HG03196 (cell line): ENCODE data around the gene CETN3.

Experiments
- ATAC-seq: cut with Tn5 transposase; IDR thresholded peaks from one replicate; pipeline ENCODE4 v1.9.1; 2021; ENCODE audit not compliant: unreplicated experiment

The CETN3 gene

DNA sequence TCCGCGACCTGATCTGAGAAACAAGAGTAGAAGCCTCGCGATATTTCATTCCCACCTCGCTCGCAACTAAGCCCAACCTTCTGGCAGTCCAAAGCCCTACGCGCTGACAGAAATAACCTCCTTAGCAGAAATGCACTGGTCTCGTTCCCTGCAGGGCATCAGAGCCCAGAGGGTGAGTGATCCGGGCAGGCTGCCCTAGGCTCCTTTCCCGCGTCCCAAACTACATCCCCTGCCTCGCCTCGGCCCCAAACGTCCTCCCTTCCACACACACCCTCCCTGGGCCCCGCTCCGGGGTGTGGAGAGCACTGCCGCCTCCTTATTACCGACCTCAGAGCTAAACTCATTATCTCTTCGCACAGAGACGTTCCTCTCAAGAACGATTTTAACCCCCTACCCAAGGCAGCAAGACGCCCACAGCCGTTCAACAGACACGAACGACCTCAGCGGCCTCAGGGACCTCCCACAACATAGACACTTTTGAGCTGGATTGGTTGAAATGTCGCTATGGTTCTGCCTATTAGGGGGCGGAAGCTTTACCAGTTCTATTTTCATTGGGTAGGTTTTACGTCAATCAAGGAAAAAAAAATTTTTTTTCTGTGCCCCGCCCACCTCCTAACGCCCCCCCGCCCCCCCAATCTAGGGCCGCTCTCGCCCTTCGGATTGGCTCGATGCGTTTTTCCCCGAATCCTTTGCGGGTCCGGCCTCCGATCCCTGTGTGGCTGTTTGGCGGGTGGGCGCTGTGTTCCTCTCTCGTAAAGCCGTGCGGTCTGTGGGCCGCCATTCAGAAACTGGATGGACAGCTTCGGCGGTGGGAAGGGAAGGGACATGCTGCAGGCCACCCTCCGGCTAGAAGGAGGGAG lies at the start of gene CETN3:
Gene CETN3, minus strand, starts transcription at position 439 of the 860 bp plus-strand sequence. Its CDS starts 95 bp downstream, at position 344.
- peak; percentile 96 for ATAC-seq

DNA sequence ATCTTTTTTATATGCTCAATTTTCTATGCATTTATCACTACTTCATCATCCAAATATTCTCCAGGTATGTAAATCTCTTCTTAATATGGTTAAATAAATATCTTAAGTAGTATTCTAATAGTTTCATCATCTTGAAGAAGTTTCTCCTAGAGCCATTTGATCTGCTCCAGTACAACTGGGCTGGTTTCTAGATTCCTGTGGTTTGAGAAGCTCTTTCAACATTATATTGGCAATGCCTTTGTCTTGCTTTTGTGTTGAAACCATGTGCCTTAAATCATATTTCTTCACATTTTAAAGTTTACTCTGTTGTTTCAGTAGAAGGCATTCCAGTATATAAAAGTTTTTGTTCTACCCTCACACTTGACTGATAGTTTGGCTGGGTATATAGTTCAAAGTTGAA lies 37.4 kb upstream of the CETN3 start:
- no peak for ATAC-seq

DNA sequence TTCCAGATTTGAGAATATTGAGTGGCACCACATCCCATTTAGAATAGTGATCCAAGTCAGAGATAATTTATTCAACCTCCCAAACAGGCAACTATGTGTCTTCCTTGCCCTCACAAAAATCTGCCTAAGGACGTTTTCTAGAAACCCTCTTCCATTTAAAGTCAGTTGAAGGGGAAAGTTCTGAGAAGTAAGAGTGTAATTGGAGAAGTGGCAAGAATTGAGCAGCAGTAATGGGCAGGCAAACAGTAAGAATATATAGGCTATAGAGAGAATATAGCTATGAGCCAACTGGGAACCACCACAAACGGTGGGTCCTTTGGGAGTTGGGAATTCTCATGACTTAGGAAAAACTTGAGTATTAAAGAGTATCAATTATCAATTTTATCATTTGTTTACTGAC lies 31.1 kb upstream of the CETN3 start:
- ATAC-seq: no peak

DNA sequence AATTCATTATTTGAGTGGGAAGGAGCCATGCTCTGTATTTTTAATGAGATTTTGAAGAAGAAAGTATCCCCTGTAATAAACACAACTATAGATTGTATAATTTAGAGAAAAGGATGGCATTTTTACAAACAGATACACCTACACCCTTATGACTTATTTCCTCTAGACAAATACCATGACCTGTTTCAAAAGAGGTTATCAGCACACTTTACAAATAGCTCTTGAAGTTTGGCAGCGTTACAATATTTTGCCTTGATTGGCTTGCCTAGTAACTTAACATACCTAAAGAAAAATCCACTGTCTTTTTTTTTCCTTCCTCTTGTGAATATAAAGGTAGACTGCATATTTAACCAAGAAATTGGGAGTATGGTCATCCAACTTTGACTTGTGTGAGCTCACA lies 28.5 kb upstream of the CETN3 start:
- no peak for ATAC-seq

DNA sequence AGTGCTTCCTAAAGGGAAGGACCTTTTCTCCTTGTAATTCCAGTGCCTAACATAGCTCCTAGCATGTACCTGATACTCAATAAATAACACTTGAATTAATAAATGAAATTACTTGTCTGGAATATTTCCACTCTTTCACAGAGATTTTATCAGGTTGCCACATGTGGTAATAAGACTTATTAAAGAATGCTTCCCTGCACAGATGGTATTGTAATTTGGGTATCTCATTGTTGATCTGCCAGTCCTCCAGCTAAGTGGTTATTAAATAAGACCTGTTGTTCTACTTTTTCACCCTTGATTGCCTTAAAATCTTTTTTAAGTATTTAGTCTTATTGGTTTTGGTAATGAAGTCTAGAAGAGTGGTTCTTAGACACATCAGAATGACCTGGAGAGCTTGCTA lies 28.1 kb upstream of the CETN3 start:
- no peak for ATAC-seq

DNA sequence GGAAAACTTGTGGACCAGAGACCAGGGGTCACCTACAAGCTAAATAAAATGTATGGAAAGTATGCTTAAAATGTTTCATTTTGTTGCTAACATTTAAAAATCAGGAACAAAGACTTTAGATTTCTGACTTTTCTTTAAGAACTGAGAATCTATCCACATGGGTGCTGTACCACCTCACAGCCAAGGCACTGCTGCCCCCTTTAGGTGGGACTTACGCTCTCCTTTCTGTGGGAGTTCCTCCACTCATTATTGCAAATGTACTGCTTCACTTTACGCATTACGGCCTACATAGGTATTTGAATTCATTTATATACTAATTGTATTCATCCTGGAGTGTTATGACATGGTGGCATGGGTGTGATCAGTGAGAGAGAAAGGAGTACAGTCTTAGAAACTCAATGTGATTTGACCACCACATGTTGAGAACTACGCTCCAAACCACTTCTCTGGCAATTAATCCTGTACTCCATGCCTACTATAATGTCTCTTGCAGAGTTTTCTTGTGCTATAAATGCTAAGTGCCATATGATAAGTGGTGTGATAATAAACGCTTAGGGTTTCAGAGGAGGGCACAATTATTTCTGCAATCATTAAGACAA lies 24.7 kb upstream of the CETN3 start:
- no peak for ATAC-seq

DNA sequence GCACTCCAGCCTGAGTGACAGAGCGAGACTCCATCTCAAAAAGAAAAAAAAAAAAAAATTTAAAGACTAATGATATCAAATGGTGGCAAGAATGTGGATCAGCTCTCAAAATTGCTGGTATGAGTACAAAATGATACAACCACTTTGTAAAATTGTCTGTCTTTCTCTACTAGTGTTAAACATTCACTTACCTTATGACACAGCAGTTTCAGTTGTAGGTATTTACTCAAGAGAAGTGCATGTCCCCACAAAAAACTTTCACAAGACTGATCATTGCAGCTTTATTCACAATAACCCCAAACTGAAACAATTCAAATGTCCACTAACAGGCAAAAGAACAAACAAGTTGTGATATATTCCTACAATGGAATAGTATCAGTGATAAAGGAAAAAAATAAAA lies 14.7 kb upstream of the CETN3 start:
- peak; percentile 56 for ATAC-seq

DNA sequence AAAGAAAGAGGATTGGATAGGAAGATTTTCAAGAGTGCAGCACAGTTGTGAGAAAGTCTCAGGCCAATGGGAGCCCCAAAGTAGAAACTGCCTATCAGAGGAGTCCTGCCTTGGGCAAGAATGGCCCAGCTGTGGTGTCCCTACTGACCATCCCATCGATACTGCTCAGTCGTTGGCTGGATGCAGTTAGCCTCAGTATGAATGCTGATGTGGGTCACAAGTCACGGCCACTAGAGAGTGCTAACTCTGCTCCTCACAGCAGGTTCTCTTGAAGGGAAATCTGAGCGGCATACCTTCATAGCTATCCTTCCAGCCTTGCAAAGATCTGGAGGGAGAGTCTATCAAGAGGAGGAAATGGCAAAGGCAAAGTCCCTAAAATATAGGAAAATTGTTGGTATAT lies 11.6 kb upstream of the CETN3 start:
- ATAC-seq: no peak

DNA sequence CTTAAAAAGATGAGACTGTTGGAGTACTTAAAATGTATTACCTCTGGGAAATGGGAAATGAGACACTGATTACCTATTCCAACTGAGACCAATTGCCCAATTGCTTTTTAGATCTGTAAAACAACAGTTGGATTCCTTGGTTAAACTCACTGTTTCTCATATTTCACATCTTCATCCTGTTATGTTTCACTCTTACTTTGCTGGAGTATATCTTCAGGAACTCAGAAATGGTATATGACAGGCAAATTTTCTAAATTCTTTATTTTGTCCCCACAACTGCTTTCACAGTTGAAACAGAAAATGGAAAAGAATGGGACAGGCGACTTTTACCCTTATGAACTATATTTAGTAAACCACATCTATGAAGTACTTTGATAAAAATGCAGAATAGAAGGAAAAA lies 8.7 kb upstream of the CETN3 start:
- no peak for ATAC-seq

DNA sequence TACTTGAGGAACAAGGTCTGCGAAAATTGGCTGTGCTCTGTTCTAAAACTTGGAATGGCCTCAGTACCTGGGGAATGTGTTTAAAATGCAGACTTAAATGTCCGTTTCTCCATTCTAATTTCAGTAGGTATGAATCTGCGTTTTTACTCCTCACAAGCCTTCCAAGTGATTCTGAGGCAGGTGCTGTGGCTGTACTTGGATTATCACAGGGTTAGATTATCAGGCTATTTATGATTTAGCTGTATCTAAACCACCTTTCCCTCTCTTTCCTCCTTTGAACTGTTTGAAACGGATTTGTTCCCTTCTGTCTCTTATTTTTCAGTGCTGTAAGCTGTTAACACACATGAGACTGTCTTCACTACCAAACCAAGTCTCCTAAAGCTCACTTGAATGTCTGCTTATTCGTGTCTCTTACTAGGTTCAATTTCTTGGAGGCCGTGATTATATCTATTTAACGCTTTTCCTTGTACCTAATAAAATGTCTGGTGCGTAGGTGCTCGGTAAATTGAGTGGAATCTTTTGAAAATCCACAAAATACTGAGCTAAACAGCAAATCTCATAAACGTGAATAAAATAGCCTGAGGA lies 714 bp upstream of the CETN3 start:
- ATAC-seq: no peak

DNA sequence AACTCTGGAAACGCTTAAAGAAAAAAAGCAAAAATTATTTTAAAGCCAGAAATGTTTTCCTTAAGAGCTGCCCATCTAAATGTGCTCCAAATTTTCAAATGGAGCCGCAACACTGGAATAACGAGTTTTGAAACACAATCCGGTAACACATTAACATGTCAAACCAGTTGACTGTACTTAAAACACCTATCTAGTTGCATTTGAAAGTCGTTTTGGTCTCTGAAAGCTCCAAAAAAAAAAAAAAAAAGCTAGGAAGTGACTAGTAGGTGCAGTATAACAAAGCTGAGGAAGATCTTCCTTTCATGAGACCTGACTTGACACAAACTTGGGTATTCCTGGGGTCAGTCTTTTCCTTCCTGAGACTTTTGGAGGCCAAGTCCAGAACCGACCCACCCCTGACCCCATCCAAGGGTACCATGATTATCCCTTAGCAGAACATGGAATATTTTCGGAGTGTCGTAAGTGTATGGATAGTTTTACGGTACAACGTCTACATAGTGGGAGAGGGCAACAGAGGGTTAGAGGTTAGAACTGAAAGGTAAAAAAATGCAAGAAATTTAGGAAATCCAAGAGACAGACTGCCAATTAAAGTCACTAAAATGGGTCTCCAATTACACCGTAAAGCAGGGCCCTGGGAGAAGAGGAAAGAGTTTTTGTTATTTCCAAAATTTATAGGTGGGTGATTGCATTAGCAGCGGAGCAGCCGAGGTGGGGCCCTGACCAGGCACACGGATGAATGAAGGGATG lies 812 bp downstream of the CETN3 start:
- no peak for ATAC-seq

DNA sequence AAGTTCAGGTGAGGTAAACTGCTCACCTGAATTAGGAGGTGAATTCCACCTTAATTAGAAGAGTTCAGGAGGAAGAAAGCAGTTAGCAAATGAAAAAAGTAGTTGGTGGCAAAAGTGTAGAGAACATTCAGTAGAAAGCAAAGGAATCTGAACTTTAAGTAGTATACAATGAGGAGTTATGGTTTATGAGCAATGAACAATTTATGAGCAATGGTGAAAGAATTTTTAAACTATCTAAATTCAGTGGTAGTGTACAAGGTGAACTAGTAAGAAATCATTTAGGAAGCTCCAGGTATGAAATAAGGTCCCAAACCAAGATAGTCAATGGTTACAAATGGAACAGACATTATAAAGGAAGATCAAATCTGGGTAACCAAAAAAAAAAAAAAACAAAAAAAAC lies 3.1 kb downstream of the CETN3 start:
- ATAC-seq: no peak

DNA sequence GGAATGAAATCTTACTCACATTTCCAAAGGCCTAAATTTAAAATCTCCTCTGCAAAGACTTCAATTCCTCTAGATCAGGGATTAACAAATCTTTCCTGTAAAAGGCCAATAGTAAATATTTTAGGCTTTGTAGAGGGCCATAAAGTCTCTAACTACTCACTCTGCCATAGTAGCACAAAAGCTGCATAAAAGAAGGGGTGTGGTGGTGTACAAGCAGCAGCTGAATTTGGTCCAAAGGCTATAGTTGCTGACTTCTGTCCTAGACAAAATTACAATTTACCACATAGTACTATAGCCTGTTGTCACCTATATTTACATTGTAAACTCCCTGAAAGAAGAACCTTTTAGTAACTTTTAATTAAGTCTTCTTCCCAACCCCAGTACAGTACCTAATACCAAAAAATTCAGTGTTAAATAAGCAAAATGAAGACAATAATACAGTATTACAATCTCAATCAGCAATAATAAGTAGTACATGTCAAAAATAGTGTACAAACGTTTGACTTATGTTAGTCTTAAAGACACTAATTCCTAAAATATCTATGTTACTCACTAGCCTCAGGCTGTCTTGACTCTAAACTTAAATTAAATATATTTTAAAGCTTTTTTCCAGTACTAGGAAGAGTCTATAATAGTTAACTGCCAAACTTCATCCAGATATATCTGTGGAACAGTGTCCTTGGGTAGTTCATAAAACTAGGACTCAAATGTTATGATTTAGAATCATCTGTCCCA lies 6.9 kb downstream of the CETN3 start:
- no peak for ATAC-seq

DNA sequence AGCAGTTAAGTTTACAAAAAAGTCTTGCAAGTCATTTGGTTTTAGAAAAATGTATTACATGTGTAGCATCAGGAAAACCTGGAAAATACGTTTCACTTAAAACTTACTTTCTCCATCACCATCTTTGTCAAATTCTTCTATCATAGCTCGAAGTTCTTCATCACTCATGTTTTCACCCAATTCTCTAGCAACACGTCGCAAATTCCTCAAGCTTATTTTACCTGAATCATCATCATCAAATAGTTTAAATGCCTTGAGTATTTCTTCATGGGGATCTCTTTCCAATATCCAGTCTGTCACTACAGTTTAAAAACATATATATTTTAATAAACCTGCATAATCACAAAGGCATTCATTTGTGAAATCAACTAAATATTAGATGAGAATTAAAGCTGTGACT lies 10.3 kb downstream of the CETN3 start:
- no peak for ATAC-seq

DNA sequence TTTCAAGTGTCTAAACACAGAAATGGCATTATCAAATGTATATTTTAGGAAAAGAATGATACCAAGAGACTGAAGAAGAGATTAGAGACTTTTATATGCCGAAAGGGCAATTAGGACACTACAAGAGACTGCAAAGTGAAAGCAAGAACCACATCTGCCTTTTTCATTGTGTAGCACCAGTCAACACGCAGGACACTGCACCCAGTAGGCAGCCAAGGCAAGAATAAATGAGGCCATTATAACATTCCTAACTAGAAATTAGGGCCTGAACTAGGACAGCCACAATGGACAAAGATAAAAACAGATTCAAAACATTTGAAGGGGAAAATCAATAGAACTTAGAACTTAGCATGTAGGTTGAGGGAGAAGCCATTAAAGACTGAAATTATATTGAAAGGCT lies 10.8 kb downstream of the CETN3 start:
- no peak for ATAC-seq

DNA sequence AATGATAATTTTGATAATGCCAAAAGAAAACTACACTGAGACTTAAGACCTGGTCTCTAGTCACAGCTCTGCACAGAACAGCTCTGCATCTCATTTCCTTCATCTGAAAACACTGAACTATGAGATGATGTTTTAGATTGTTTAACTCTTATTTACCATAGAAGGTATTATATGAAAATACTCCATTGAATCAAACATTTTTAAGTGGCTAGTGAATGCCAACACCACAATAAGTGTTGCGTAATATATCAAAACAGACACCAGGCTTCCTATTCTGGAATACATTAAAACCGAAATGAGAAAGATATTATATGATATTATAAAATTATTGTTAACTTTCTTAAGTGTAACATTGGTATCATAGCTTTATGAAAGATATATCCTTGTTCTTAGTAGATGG lies 14.6 kb downstream of the CETN3 start:
- ATAC-seq: no peak

DNA sequence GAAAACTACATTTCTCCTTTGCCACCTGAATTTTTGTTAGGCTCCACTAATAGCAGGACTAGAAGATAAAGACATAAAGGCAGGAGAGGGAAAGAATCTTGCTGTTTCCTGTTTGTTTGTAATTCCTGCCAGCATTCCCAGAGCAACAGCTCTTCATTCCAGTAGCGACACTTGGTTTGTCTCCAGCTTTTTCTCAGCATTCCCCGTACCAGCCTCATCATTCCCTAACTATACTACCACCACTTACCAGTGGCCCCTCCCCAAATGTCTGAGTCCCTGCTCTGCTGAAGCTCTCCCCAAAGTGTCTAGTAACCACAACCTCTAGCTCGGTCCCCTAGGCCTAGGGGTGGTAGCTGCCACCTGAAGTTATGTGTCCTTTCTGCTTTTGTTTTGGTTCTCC lies 18.6 kb downstream of the CETN3 start:
- ATAC-seq: no peak

DNA sequence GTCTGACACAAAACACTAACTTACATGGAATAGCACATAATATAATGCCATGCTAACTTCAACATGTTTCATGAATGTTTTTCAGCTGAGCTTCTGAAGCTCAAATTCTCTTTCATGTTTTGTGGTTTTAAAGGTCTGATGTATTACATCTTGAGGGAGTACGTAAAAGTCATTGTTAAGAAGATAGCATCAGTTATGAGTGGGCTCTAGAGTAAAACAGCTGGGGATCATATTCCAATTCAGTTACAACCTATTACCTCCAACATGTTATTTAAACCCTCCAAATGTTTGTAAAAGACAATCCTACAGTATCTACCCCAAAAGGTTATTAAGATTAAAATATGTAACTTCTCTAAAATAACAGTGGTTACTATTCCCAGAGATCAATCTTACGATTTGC lies 19.2 kb downstream of the CETN3 start:
- ATAC-seq: no peak

DNA sequence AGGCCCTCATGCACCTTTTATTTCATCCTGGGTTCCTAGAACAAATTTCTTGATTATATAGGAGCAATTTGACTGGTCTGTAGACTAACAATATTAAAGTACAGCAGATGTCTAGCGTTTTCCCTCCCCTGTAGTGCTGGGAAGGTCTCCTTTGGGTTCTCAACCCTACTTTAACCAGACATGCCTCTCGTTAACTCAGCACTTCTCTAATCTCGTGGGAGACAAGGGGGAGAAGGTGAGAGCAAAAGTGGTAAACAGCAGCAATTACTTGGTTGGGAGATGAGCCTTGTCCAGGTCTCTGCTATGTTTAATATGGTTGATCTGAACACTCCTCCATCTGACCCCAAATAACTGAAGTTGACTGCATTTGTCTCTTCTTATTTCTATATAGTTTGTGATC lies 22.0 kb downstream of the CETN3 start:
- no peak for ATAC-seq

DNA sequence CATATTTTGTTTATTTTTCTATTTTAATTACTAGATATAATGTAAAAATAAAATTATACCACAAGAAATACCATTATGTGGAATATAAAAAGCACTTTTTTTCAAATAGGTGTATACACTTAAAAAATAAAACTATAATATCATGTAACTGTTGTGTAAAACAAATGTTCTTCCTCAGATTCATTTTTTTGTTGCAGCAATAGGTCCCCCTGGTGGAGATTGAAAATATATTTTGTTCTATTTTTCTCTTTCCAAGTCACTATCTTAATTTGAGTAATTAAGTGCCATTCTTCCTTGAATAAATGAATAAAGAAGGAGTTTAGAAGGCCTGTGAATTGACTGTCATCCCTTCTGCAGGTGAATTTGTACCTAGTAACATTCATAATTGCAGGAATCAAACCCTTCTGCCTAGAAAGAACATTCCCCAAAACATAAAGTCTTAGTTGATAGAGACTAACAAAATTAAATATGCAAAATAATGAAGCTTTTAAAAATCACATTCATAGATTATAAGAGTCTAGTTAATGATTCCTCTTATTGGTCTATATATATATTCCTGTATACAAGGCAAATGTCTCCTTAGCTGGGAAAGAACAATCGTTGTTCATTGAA lies 23.4 kb downstream of the CETN3 start:
- no peak for ATAC-seq

DNA sequence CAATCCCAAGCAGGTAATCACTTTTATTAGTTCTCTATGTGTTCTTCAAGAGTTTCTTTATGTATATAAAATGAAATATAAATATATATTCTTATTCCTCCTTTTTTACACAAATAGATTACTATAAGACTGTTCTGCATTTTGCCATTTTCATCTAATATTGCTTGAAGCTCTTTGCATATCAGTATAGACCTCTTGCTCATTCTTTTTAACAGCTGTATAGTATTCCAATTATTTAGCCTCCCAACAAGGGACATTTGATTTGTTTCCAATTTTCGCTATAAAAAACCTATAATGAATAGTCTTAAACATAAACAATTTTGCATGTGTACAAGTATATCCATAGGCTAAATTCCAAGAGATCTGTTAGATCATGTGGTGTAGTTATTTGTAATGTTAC lies 25.2 kb downstream of the CETN3 start:
- ATAC-seq: no peak
